Measurements from ENCODE around the gene PRKAG2. TPM values are rescaled to one million over a fixed set of nuclear protein-coding genes. Genes with fewer than 3 reads are reported as not detected.

PRKAG2 gene
- total and polyA plus RNA-seq, 2 of the 13 experiments (the other 11 are each of a cell fraction or from before 2014, with no cell fraction given), result 0.90 to 1.3 TPM

GRCh38 chr7:151519765-151520418, 357.0 kb downstream of the PRKAG2 start, which contains the start of gene RHEB (continued):
- TF ChIP-seq ZNF629 (CRISPR knock-in tag; conservative IDR thresholded peaks at IDR 0.05) (no peak), CEBPG (CRISPR knock-in tag; IDR thresholded peaks at IDR 0.05) (no peak), HOXA3 (CRISPR knock-in tag; IDR thresholded peaks at IDR 0.05) (peak; percentile 87), KDM2A (CRISPR knock-in tag; IDR thresholded peaks at IDR 0.05; ENCODE audit: borderline replicate concordance, low read depth) (peak; percentile 34; the same call in 1 of the 2 replicates), ZNF777 (CRISPR knock-in tag; IDR thresholded peaks at IDR 0.05) (peak; percentile 39; the same call in 1 of the 2 replicates), ZNF772 (CRISPR knock-in tag; IDR thresholded peaks at IDR 0.05) (peak; percentile 62; the same call in 1 of the 2 replicates), RBFOX2 (IDR thresholded peaks at IDR 0.05; ENCODE audit: low read depth, low read length) (peak; percentile 66), SPEN (CRISPR knock-in tag; IDR thresholded peaks at IDR 0.05; ENCODE audit: low read depth) (0 out of 2 replicates have a peak, but pooled peaks have one; percentile 3), EZH2 (conservative IDR thresholded peaks at IDR 0.05; ENCODE audit: low read depth, low read length) (no peak), ZNF564 (CRISPR knock-in tag; IDR thresholded peaks at IDR 0.05) (no peak), RNF2 (conservative IDR thresholded peaks at IDR 0.05; ENCODE audit: low read depth) (no peak), PHF20 (CRISPR knock-in tag; IDR thresholded peaks at IDR 0.05) (no peak), ZMYM2 (CRISPR knock-in tag; IDR thresholded peaks at IDR 0.05) (no peak), RXRB (CRISPR knock-in tag; IDR thresholded peaks at IDR 0.05; ENCODE audit: borderline replicate concordance) (0 out of 2 replicates have a peak, but pooled peaks have one; percentile 10), TAF15 (IDR thresholded peaks at IDR 0.05; ENCODE audit: low read depth, low read length, poor library complexity, severe bottlenecking) (no peak), ZBTB33 (CRISPR knock-in tag; IDR thresholded peaks at IDR 0.05) (peak; percentile 99), CC2D1A (CRISPR knock-in tag; IDR thresholded peaks at IDR 0.05) (no peak), JUN (CRISPR knock-in tag; IDR thresholded peaks at IDR 0.05) (no peak), ZNF276 (CRISPR knock-in tag; IDR thresholded peaks at IDR 0.05; ENCODE audit: low read depth) (peak; percentile 53; the same call in 1 of the 2 replicates), ZMYM3 (CRISPR knock-in tag; IDR thresholded peaks at IDR 0.05) (no peak), JDP2 (CRISPR knock-in tag; IDR thresholded peaks at IDR 0.05; ENCODE audit: borderline replicate concordance) (no peak), ZNF256 (CRISPR knock-in tag; conservative IDR thresholded peaks at IDR 0.05) (0 out of 2 replicates have a peak, but pooled peaks have one; percentile 29), AKAP8 (CRISPR knock-in tag; IDR thresholded peaks at IDR 0.05) (no peak), MED1 (CRISPR knock-in tag; IDR thresholded peaks at IDR 0.05) (peak; percentile 37; the same call in 1 of the 2 replicates), RAD51 (IDR thresholded peaks at IDR 0.05; ENCODE audit: borderline replicate concordance) (peak; percentile 41; the same call in 1 of the 2 replicates), GABPA (IDR thresholded peaks at IDR 0.05; ENCODE audit: low read depth, low read length) (peak; percentile 27; the same call in 1 of the 2 replicates), GABPA (CRISPR knock-in tag; IDR thresholded peaks at IDR 0.05; ENCODE audit: low read depth) (peak; percentile 67; the same call in 1 of the 2 replicates)
- TF ChIP-seq, protein P1, sequence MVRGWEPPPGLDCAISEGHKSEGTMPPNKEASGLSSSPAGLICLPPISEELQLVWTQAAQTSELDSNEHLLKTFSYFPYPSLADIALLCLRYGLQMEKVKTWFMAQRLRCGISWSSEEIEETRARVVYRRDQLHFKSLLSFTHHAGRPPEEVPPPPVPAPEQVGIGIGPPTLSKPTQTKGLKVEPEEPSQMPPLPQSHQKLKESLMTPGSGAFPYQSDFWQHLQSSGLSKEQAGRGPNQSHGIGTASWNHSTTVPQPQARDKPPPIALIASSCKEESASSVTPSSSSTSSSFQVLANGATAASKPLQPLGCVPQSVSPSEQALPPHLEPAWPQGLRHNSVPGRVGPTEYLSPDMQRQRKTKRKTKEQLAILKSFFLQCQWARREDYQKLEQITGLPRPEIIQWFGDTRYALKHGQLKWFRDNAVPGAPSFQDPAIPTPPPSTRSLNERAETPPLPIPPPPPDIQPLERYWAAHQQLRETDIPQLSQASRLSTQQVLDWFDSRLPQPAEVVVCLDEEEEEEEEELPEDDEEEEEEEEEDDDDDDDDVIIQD (CRISPR knock-in tag; IDR thresholded peaks at IDR 0.05; ENCODE audit: low read depth), result 0 out of 2 replicates have a peak, but pooled peaks have one; percentile 45
